Activated CD8-positive, alpha-beta T cell treated with anti-CD3 and anti-CD28 coated beads, Interleukin-2, amount 10 ng/mL, durations not matched to agents 7 days and 5 days (primary cell): ENCODE measurements around the gene MROH8. TPM values are rescaled to one million over a fixed set of nuclear protein-coding genes. Genes with fewer than 3 reads are reported as not detected.

ENCODE experiments used
- ATAC-seq: fragments of 150-1000 bp; cut with Tn5 transposase; one replicate; pipeline ENCODE4 v1.10.0; 2021; ENCODE audit warnings: moderate library complexity
- CTCF ChIA-PET: fragments of 350-600 bp; sonication (Branson Sonifier 250); formaldehyde crosslinking; loops from one replicate; lab custom pipeline; 2021; ENCODE audit warnings: antibody characterized with exemption; lab: Charles Lee
- POLR2A ChIA-PET: fragments of 350-600 bp; sonication (Branson Sonifier 250); formaldehyde crosslinking; loops from one replicate; lab custom pipeline; 2021; ENCODE audit warnings: antibody characterized with exemption; lab: Charles Lee
- DNase-seq: peaks from one replicate; pipeline ENCODE4 v3.0.0-alpha.2; 2020
- H3K27ac Mint-ChIP-seq: one replicate; pipeline ENCODE4 v1.8.0; 2021; ENCODE audit warnings: mild to moderate bottlenecking, mixed read lengths
- H3K27me3 Mint-ChIP-seq: one replicate; pipeline ENCODE4 v1.8.0; 2021; ENCODE audit warnings: low read depth, mixed read lengths
- H3K36me3 Mint-ChIP-seq: one replicate; pipeline ENCODE4 v1.8.0; 2021; ENCODE audit warnings: low read depth, mixed read lengths
- H3K4me1 Mint-ChIP-seq: one replicate; pipeline ENCODE4 v1.8.0; 2021; ENCODE audit warnings: low read depth, mixed read lengths
- H3K4me3 Mint-ChIP-seq: one replicate; pipeline ENCODE4 v1.8.0; 2021; ENCODE audit warnings: mild to moderate bottlenecking, mixed read lengths
- H3K9me3 Mint-ChIP-seq: one replicate; pipeline ENCODE4 v1.8.0; 2022; ENCODE audit warnings: mixed read lengths; ENCODE audit not compliant: insufficient read depth
- total RNA-seq, 2 experiments: library from RNA; stranded (reverse); gene quantifications; one replicate each; pipeline ENCODE4 v1.2.3, GENCODE V29; 2021

MROH8 gene
- total RNA-seq, 2 experiments from 2014 or later, result 2.6 to 2.8 TPM

DNA sequence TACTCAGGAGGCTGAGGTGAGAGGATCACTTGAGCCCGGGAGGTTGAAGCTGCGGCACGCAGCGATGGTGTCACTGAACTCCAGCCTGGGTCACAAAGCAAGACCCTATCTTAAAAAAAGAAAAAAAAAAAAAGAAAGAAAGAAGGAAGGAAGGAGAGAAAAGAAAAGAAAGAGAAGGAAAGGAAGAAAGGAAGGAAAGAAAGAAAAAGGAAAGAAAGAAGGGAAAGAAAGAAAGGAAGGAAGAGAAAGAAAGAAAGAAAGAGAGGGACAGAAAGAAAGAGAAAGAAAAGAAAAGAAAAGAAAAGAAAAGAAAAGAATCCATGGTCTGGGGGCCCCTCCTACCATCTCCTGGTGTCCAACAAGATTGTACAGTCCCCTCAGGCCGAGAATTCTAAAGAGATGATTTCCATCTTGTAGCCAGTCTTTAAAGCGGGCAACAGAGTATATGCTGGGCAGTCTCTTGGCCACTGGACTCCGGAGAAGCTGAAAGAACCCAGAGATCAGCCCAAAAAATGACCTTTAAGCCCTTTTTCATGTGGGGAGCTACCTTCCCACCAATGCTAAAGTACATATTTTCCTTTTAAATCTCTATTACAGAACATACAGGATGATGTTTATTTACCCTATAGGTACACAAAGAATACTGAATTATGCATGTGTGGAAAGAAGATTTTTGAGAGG is 59.9 kb downstream of the MROH8 start:
- no peaks in the 10 kb centered on the region for H3K36me3 Mint-ChIP-seq

DNA sequence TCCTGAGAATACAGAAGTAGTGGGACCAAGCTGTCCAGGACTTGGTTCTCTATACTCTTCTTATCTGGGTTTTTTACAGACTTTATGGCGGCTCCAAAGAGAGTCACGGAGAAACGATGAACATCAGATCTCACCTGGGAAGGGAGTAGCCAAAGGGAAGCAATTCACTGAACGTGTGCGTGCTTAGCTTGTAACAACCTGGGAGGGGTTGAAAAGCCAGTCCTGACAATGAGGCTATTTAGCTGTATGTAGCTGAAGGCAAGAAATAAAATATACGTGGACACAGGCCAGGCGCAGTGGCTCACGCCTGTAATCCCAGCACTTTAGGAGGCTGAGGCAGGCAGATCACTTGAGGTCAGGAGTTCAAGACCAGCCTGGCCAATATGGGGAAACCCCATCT is 65.3 kb downstream of the MROH8 start:
- Mint-ChIP-seq H3K27ac (no peak overlapping the region), H3K27me3 (no peaks in the 10 kb centered on the region), H3K36me3 (no peaks in the 10 kb centered on the region), H3K9me3 (no peaks in the 10 kb centered on the region), H3K4me3 (no peak overlapping the region), H3K4me1 (no peaks in the 10 kb centered on the region)
- POLR2A ChIA-PET, result interaction anchor here (1.3 kb wide), 1 partner anchor 19 kb away, joined by 4 read pairs; no protein-coding TSS in a partner anchor
- CTCF ChIA-PET, result no interaction called here
- DNase-seq, result no peak
- no peak for ATAC-seq

More for the DNA sequence above, 59.9 kb downstream of the MROH8 start:
- ChIA-PET CTCF (no interaction called here), POLR2A (no interaction called here)
- Mint-ChIP-seq H3K4me1 (no peaks in the 10 kb centered on the region), H3K9me3 (no peaks in the 10 kb centered on the region), H3K27ac (no peak overlapping the region), H3K4me3 (no peak overlapping the region), H3K27me3 (no peaks in the 10 kb centered on the region)
- ATAC-seq, result no peak
- DNase-seq, result no peak

DNA sequence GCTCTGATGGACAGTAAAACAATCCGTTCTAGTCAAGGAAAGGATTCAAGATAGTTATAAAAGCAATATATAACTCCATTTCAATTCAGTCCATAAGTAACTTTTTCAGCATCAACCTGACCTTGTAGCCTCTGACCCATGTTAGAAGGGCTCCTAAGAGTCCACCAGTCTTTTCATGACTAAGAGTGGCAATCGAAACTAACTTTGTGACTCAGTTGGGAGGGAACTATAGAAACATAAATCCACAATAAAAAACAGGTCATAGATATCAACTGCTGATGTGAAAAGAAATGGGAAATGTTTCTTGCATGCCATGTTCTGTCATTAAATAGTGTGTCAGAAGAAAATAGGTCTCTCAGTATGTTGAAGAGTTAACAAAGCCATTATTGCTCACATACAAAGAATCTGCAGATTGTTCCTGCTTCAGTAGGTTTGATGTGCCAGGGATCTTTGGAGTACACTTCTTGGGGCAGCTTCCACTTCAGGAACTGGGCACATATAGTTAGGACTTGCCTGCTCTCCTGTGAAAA is 67.4 kb downstream of the MROH8 start:
- Mint-ChIP-seq H3K9me3 (no peaks in the 10 kb centered on the region), H3K4me3 (no peak overlapping the region), H3K27ac (no peak overlapping the region), H3K27me3 (no peaks in the 10 kb centered on the region), H3K4me1 (no peaks in the 10 kb centered on the region), H3K36me3 (no peaks in the 10 kb centered on the region)
- ChIA-PET POLR2A (interaction anchor here (1.1 kb wide), 1 partner anchor 17 kb away, joined by 3 read pairs; no protein-coding TSS in a partner anchor), CTCF (interaction anchor here (0.6 kb wide), 1 partner anchor 576 kb away, joined by 3 read pairs; no protein-coding TSS in a partner anchor)
- ATAC-seq (no peak), DNase-seq (no peak)

DNA sequence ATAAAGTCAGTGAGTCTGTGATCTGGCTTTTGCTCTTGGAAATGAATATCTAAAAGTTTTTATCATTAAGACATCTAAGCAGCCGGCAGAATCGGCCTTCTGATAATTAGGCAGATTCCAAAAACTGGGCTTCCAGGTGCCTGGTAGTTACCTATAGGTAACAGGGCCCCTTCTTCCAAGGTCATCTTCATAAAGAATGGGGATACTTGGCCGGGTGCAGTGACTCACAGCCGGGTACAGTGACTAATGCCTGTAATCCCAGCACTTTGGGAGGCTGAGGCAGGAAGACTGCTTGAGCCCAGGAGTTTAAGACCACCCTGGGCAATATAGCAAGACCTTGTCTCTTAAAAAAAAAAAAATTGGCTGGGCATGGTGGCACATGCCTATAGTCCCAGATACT is 70.7 kb downstream of the MROH8 start:
- POLR2A ChIA-PET, result interaction anchor here (0.7 kb wide), 1 partner anchor 12 kb away, joined by 3 read pairs; no protein-coding TSS in a partner anchor
- CTCF ChIA-PET, result no interaction called here
- Mint-ChIP-seq H3K27ac (no peak overlapping the region), H3K4me1 (no peaks in the 10 kb centered on the region), H3K27me3 (no peaks in the 10 kb centered on the region), H3K9me3 (no peaks in the 10 kb centered on the region), H3K36me3 (no peaks in the 10 kb centered on the region), H3K4me3 (no peak overlapping the region)
- ATAC-seq (no peak), DNase-seq (no peak)

DNA sequence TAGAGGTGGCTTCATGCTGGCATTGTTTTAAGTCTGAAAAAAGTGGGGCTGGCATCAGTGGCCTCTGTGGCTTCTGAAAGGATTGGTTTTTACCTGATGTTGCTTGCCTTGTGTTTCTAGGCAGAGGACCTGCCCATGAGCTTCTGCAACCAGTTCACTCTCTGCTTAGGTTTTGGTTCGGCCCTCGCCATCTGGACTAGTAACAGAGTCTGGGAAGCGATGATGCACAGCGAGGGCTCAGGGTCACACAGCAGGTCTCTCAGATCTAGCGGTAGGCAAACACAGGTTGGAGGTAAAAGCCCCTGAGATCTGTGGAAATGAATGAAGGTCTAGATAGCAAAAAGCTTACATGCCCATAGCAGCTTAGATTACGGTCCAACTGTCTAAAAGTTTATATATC is 76.8 kb downstream of the MROH8 start:
- DNase-seq (no peak), ATAC-seq (no peak)
- H3K4me3 Mint-ChIP-seq, result no peak overlapping the region
- H3K36me3 Mint-ChIP-seq, result no peaks in the 10 kb centered on the region
- H3K9me3 Mint-ChIP-seq, result no peaks in the 10 kb centered on the region
- H3K4me1 Mint-ChIP-seq, result no peaks in the 10 kb centered on the region
- H3K27ac Mint-ChIP-seq, result no peak overlapping the region
- ChIA-PET POLR2A (no interaction called here), CTCF (no interaction called here)
- H3K27me3 Mint-ChIP-seq, result peaks cover 3% of the 10 kb centered on the region

DNA sequence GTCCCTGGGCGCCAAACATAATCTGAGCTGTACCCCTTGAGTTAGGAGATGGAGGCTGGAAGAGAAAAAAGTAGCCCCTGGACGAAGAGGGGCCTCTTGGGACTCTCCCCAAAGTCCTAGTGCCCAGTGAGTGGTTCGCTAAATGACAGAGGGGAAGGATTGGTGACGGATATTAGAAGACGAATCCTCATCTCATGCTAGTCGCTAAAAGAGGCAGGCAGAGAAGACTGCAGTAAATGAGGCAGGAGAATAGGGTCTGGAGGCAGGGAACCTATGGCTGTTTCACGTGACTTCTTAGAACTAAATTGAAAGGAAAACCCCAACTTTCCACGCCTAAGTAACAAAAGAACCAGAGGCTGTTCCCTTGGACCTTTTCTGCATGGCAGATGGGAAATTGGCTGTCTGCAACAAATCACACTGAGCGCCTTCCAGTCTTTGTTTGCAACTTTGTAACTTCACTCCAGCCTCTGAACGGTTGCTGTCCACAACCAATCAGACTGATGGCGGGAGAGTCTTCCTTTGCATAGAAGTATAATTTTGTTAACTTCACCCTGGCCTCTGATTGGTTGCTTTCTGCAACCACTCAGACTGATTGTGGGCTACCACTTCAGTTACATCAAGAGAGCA is 82.8 kb downstream of the MROH8 start:
- Mint-ChIP-seq H3K9me3 (no peaks in the 10 kb centered on the region), H3K4me1 (peaks cover 39% of the 10 kb centered on the region), H3K27ac (peak overlapping the region; percentile 100), H3K36me3 (peaks cover 30% of the 10 kb centered on the region), H3K27me3 (no peaks in the 10 kb centered on the region), H3K4me3 (peak overlapping the region; percentile 99)
- POLR2A ChIA-PET, result interaction anchor here (0.6 to 5.1 kb wide), 17 partner anchors 11 to 857 kb away, joined by 3 to 35 read pairs (median 4); partner anchors contain the start of genes MANBAL, MROH8 and RPN2
- CTCF ChIA-PET, result interaction anchor here (1.3 to 2.2 kb wide), 5 partner anchors 33 to 260 kb away, joined by 3 to 11 read pairs (median 8); partner anchors contain the start of genes MROH8 and RPN2
- DNase-seq (no peak), ATAC-seq (no peak)

DNA sequence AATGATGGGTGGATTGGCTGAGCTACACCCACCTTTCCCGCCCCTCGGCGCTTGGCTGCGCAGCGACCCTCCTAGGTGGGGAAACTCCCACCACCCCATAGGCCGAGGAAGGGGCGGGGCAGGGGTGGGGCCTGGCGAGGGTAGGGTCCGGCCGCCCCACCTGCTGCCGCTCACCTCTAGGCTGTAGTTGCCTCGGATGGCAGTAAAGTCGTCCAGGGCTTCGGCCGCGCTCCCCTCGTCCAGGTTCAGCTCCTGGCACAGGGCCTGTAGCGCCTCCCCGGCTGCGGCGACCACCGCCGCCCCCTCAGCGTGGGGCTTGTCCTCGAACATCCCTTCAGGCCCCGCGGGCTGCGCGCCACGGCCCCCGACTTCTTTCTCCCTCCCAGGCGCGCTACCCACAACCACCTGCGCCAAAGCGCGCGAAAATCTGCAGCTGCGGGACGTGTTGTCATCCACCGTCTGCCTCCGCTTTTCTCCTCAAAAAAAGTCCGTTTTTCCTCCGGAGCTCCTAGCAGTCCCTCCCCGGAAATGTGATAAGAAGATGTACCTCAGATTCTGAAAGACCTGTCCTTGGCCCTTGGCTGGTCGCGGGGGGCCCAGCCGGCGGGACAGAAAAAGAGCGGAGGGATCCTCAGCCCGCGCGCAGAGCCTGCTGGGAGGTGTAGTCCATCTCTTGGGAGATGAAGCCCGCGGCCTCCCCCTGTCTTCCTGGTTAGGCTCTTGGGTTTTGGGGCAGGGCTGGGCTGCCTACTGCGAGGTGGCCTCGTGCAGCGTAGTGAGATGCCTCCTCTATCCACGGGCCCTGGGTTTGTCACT is 83.5 kb downstream of the MROH8 start, which contains the start of gene RBL1:
Gene RBL1 (minus strand): TSS at position 399 of the 816 bp plus-strand sequence. CDS start 69 bp downstream, at position 330.
- peaks cover 44% of the 10 kb centered on the region for H3K4me1 Mint-ChIP-seq
- peak within 1 kb of the TSS; percentile 100 for H3K27ac Mint-ChIP-seq
- POLR2A ChIA-PET, result interaction anchor here (0.6 to 5.1 kb wide), 34 partner anchors 10 to 1142 kb away, joined by 3 to 35 read pairs (median 3); partner anchors contain the start of genes MANBAL, MROH8, RPN2 and SCAND1
- no peaks in the 10 kb centered on the region for H3K9me3 Mint-ChIP-seq
- ATAC-seq, result peak; percentile 87
- CTCF ChIA-PET, result interaction anchor here (0.6 to 2.2 kb wide), 11 partner anchors 13 to 1142 kb away, joined by 3 to 11 read pairs (median 4); partner anchors contain the start of genes MROH8, RPN2 and SCAND1
- no peaks in the 10 kb centered on the region for H3K27me3 Mint-ChIP-seq
- peaks cover 35% of the 10 kb centered on the region for H3K36me3 Mint-ChIP-seq
- peak within 1 kb of the TSS; percentile 99 for H3K4me3 Mint-ChIP-seq
- peak; percentile 92 for DNase-seq

DNA sequence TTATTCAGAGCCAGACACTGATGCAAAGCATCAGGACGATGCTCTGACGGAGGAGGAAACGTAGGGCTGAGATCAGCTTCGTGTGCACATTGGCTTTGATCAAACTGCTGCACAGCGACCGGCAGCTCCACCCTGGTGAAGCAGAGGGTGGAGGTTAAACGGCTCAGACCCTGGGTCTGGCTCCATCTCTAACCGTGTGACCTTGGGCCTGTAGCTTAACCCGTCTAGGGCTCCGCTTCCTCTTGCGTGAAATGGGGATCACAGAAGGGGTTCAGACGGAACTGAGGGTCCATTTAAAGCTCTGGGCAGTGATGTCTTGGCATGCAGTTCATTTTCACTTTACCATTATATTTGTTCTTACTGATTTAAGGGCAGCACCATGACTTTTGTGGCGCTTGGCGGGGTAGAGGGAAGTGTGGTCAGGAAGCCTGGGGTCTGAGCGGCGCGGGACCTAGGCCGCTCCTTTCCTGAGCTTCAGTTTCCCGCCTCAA is 84.2 kb downstream of the MROH8 start:
- Mint-ChIP-seq H3K27me3 (no peaks in the 10 kb centered on the region), H3K27ac (peak overlapping the region; percentile 100), H3K4me1 (peaks cover 48% of the 10 kb centered on the region), H3K4me3 (peak overlapping the region; percentile 99), H3K36me3 (peaks cover 39% of the 10 kb centered on the region), H3K9me3 (no peaks in the 10 kb centered on the region)
- ChIA-PET POLR2A (interaction anchor here (0.6 to 5.1 kb wide), 28 partner anchors 9 to 1141 kb away, joined by 3 to 35 read pairs (median 4); partner anchors contain the start of genes MANBAL, MROH8, RPN2 and SCAND1), CTCF (interaction anchor here (0.6 to 2.2 kb wide), 13 partner anchors 13 to 1141 kb away, joined by 3 to 11 read pairs (median 4); partner anchors contain the start of genes MROH8, RPN2 and SCAND1)
- DNase-seq, result peak; percentile 73
- ATAC-seq, result peak; percentile 66

DNA sequence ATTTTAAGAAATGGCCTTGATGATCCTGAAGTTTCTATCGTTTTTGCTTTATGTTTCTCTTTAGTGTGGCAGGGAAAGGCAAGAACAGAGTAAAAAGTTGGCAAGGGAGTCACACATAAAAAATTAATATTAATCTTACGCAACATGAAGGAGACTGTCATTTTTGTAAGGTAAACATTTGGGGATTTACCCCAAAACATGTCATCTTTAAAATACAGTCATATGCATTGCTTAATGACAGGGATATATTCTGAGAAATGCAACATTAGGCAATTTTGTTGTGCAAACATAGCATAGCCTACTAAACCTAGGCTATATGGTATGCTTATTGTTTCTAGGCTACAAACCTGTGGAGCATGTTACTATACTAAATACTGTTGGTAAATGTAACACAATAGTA is 88.9 kb downstream of the MROH8 start:
- DNase-seq (no peak), ATAC-seq (no peak)
- Mint-ChIP-seq H3K36me3 (peaks cover 72% of the 10 kb centered on the region), H3K27me3 (no peaks in the 10 kb centered on the region), H3K27ac (no peak overlapping the region), H3K4me3 (no peak overlapping the region), H3K4me1 (peaks cover 50% of the 10 kb centered on the region), H3K9me3 (no peaks in the 10 kb centered on the region)
- ChIA-PET POLR2A (no interaction called here), CTCF (interaction anchor here (0.8 to 1.9 kb wide), 3 partner anchors 8 to 19 kb away, joined by 3 to 5 read pairs (median 3); no protein-coding TSS in a partner anchor)

DNA sequence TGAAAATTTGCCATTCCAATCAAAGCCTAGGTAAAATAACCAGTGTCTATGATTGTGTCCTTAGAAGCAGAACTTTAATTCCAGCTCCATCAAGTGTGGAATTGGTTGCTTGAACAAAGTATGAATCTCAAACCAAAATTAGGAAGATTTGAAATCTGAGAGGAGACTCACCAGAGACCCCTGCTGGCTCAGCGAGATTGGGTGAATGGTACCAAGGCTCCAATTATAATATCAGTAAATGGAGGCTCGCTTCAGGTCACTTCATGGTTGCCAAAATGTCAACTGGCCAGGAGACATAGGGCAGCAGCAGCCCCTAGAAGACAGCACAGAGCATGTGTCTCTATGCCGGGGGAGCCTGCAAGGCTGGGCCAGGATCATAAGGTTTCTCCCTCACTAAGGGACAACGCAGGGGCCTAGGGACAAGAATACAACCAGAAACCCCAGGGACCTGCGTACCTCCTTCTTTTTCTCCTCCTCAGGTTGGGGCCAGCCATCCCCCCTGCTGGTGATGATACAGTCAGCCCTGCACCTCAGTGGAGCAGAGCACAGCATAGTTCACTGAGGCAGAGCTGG is 97.5 kb downstream of the MROH8 start:
- ATAC-seq (peak; percentile 43), DNase-seq (peak; percentile 46)
- Mint-ChIP-seq H3K27me3 (no peaks in the 10 kb centered on the region), H3K9me3 (no peaks in the 10 kb centered on the region), H3K4me3 (no peak overlapping the region), H3K36me3 (peaks cover 61% of the 10 kb centered on the region), H3K4me1 (peaks cover 27% of the 10 kb centered on the region), H3K27ac (no peak overlapping the region)
- ChIA-PET CTCF (interaction anchor here (0.7 to 2.7 kb wide), 15 partner anchors 9 to 929 kb away, joined by 3 to 26 read pairs (median 3); partner anchors contain the start of gene RBL1), POLR2A (interaction anchor here (1.0 to 1.2 kb wide), 3 partner anchors 10 to 14 kb away, joined by 3 to 5 read pairs (median 4); partner anchors contain the start of gene RBL1)
